WTC11 (cell line): ENCODE data around the gene LOXL3. TPM values are rescaled to one million over a fixed set of nuclear protein-coding genes. Genes with fewer than 3 reads are reported as not detected.

ENCODE experiments used
- ATAC-seq: fragments of 200-7000 bp; cut with Tn5 transposase; 2 replicates; pipeline ENCODE4 v1.10.0; 2021; ENCODE audit warnings: mild to moderate bottlenecking, moderate library complexity
- CTCF ChIA-PET: fragments of 300-600 bp; sonication (Branson Sonifier 250); formaldehyde crosslinking; loops from one replicate; lab custom pipeline; 2021; ENCODE audit warnings: antibody characterized with exemption; lab: Charles Lee
- POLR2A ChIA-PET: fragments of 350-600 bp; sonication (Branson Sonifier 250); formaldehyde crosslinking; loops from one replicate; lab custom pipeline; 2021; ENCODE audit warnings: antibody characterized with exemption; lab: Charles Lee
- DNase-seq: peaks from one replicate; pipeline ENCODE4 v3.0.0; 2021; ENCODE audit warnings: low spot score
- H3K27ac Mint-ChIP-seq: 2 replicates; pipeline ENCODE4 v1.8.0; 2021; ENCODE audit warnings: mixed read lengths
- H3K27me3 Mint-ChIP-seq: 2 replicates; pipeline ENCODE4 v1.8.0; 2021; ENCODE audit warnings: low read depth, mild to moderate bottlenecking, moderate library complexity, mixed read lengths
- H3K36me3 Mint-ChIP-seq: 2 replicates; pipeline ENCODE4 v1.8.0; 2021; ENCODE audit warnings: mixed read lengths
- H3K4me1 Mint-ChIP-seq: 2 replicates; pipeline ENCODE4 v1.8.0; 2022; ENCODE audit warnings: mixed read lengths
- H3K4me3 Mint-ChIP-seq: 2 replicates; pipeline ENCODE4 v1.8.0; 2021; ENCODE audit warnings: mild to moderate bottlenecking, moderate library complexity, mixed read lengths
- H3K9me3 Mint-ChIP-seq: 2 replicates; pipeline ENCODE4 v1.8.0; 2021; ENCODE audit warnings: mixed read lengths
- AFF4 ChIP-seq: sonication (generic); formaldehyde crosslinking; IDR thresholded peaks from 2 replicates; pipeline ENCODE4 v1.8.1; 2023; ENCODE audit warnings: mild to moderate bottlenecking, missing genetic modification reagents, borderline replicate concordance
- EMX1 ChIP-seq: fragments of 250-450 bp; sonication (Bioruptor Pico); IDR thresholded peaks from 2 replicates; pipeline ENCODE4 v1.8.0; 2021; ENCODE audit warnings: mild to moderate bottlenecking
- FOXK1 ChIP-seq: sonication (generic); formaldehyde crosslinking; IDR thresholded peaks from 2 replicates; pipeline ENCODE4 v1.8.0; 2022; ENCODE audit warnings: mild to moderate bottlenecking, moderate library complexity, missing genetic modification reagents
- FOXP1 ChIP-seq: sonication (generic); formaldehyde crosslinking; IDR thresholded peaks from 2 replicates; pipeline ENCODE4 v1.8.0; 2022; ENCODE audit warnings: missing genetic modification reagents, mild to moderate bottlenecking, moderate library complexity, borderline replicate concordance
- MAX ChIP-seq: sonication (generic); formaldehyde crosslinking; IDR thresholded peaks from 2 replicates; pipeline ENCODE4 v1.8.0; 2022; ENCODE audit warnings: mild to moderate bottlenecking, missing genetic modification reagents
- MYBL2 ChIP-seq: sonication (generic); formaldehyde crosslinking; IDR thresholded peaks from 2 replicates; pipeline ENCODE4 v1.8.1; 2023; ENCODE audit warnings: mild to moderate bottlenecking, moderate library complexity, missing genetic modification reagents
- RELA ChIP-seq: sonication (generic); formaldehyde crosslinking; IDR thresholded peaks from 2 replicates; pipeline ENCODE4 v1.8.1; 2022; ENCODE audit warnings: missing genetic modification reagents, mild to moderate bottlenecking, borderline replicate concordance
- TCF7 ChIP-seq: sonication (generic); formaldehyde crosslinking; IDR thresholded peaks from 2 replicates; pipeline ENCODE4 v1.8.0; 2022; ENCODE audit warnings: mild to moderate bottlenecking, low read depth, missing genetic modification reagents, moderate library complexity
- TP53 ChIP-seq: sonication (generic); formaldehyde crosslinking; IDR thresholded peaks from 2 replicates; pipeline ENCODE4 v1.8.1; 2023; ENCODE audit warnings: mild to moderate bottlenecking, missing genetic modification reagents
- USF1 ChIP-seq: sonication (generic); formaldehyde crosslinking; IDR thresholded peaks from 2 replicates; pipeline ENCODE4 v1.8.0; 2022; ENCODE audit warnings: mild to moderate bottlenecking, missing genetic modification reagents
- USF2 ChIP-seq: sonication (generic); formaldehyde crosslinking; IDR thresholded peaks from 2 replicates; pipeline ENCODE4 v1.8.1; 2023; ENCODE audit warnings: mild to moderate bottlenecking, missing genetic modification reagents, moderate library complexity
- ZNF121 ChIP-seq: sonication (generic); formaldehyde crosslinking; IDR thresholded peaks from 2 replicates; pipeline ENCODE4 v1.8.0; 2023; ENCODE audit warnings: missing genetic modification reagents
- ZNF219 ChIP-seq: sonication (generic); formaldehyde crosslinking; IDR thresholded peaks from 2 replicates; pipeline ENCODE4 v1.8.0; 2023; ENCODE audit warnings: missing genetic modification reagents, mild to moderate bottlenecking, borderline replicate concordance
- ZNF281 ChIP-seq: sonication (generic); formaldehyde crosslinking; IDR thresholded peaks from 2 replicates; pipeline ENCODE4 v1.8.0; 2023; ENCODE audit warnings: mild to moderate bottlenecking, missing genetic modification reagents
- total RNA-seq: library from RNA; stranded (reverse); gene quantifications from 3 replicates; pipeline ENCODE4 v1.2.3, GENCODE V29; 2021

LOXL3 gene
- total RNA-seq, 1 experiment from 2014 or later = 21.1 TPM

- no peak for TF ChIP-seq EMX1 (CRISPR knock-in tag)
Measured at GRCh38 chr2:74499940-74500577, 53.7 kb downstream of the LOXL3 start (continued).

DNA sequence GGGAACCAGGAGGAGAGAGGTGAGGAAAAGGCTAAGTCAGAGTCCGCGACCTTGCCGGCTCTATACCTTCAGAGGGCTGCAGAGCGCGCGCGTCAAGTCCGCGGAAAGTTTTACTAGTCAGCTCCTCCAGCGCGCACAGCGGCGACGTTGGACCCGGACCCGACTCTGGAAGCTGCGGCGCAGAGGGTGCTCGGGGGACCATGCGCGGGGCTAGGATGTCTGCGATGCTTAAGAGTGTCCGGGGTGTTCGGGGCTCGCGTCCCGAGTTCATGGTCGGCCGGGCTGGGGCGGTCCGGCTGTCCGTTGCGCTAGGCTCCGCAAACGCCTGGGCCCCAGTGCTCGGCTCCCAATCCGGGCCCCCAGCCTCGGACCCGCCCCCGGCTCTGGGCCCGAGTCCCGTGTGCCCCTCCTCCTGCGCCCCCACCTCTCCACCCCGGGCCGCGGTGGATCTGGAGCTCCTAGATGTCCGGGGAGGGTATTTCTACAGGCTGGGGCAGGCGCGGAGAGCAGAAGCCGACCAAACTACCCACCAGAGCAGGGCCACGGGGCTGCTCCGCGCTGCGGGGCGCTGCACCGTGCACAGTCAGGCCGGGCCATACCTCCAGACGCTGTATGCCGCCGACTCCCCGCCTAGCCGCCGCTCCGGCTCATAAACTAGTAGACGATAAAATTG lies 54.3 kb downstream of the LOXL3 start, which contains the start of gene LBX2:
LBX2 (minus strand) TSS at position 337 of the 673 bp plus-strand sequence; CDS start at position 271, 66 bp downstream.
- no peak within 1 kb of the TSS for H3K27ac Mint-ChIP-seq
- DNase-seq = peak; percentile 52
- ATAC-seq = peak; percentile 5
- peaks cover 2% of the 10 kb centered on the region; the same call in 1 of the 2 replicates for H3K36me3 Mint-ChIP-seq
- H3K4me3 Mint-ChIP-seq = peak within 1 kb of the TSS; percentile 79
- H3K9me3 Mint-ChIP-seq = no peaks in the 10 kb centered on the region
- POLR2A ChIA-PET = interaction anchor here (0.6 to 1.5 kb wide), 5 partner anchors 16 to 215 kb away, joined by 3 to 6 read pairs (median 4); partner anchors contain the start of genes CCDC142, TTC31 and WBP1
- H3K4me1 Mint-ChIP-seq = peaks cover 50% of the 10 kb centered on the region
- H3K27me3 Mint-ChIP-seq = peaks cover 100% of the 10 kb centered on the region
- TF ChIP-seq TP53 = 0 out of 2 replicates have a peak, but pooled peaks have one; percentile 30
- TF ChIP-seq ZNF219 (CRISPR knock-in tag) = no peak
- no peak for TF ChIP-seq RELA (CRISPR knock-in tag)
- peak; percentile 14; the same call in 1 of the 2 replicates for TF ChIP-seq MYBL2 (CRISPR knock-in tag)
- no peak for TF ChIP-seq TCF7 (CRISPR knock-in tag)
- peak; percentile 52; the same call in 1 of the 2 replicates for TF ChIP-seq FOXP1
- no peak for TF ChIP-seq USF1
- TF ChIP-seq MAX = no peak
- no peak for TF ChIP-seq ZNF281
- no peak for TF ChIP-seq AFF4 (CRISPR knock-in tag)
- TF ChIP-seq FOXK1 = 0 out of 2 replicates have a peak, but pooled peaks have one; percentile 14
- TF ChIP-seq ZNF121 (CRISPR knock-in tag) = peak; percentile 93
- TF ChIP-seq USF2 (CRISPR knock-in tag) = no peak; the same call in 1 of the 2 replicates
- CTCF ChIA-PET = interaction anchor here (0.8 to 6.0 kb wide), 5 partner anchors 16 to 164 kb away, joined by 3 to 43 read pairs (median 5); partner anchors contain the start of genes CCDC142 and TTC31
